HG02970 (cell line): Measurements from ENCODE around the gene GCGR.

Source experiments
- ATAC-seq: cut with Tn5 transposase; IDR thresholded peaks from one replicate; pipeline ENCODE4 v1.9.1; 2021; ENCODE audit warnings: mild to moderate bottlenecking, moderate library complexity, moderate number of reproducible peaks; ENCODE audit not compliant: unreplicated experiment, low FRiP score

GCGR gene

DNA sequence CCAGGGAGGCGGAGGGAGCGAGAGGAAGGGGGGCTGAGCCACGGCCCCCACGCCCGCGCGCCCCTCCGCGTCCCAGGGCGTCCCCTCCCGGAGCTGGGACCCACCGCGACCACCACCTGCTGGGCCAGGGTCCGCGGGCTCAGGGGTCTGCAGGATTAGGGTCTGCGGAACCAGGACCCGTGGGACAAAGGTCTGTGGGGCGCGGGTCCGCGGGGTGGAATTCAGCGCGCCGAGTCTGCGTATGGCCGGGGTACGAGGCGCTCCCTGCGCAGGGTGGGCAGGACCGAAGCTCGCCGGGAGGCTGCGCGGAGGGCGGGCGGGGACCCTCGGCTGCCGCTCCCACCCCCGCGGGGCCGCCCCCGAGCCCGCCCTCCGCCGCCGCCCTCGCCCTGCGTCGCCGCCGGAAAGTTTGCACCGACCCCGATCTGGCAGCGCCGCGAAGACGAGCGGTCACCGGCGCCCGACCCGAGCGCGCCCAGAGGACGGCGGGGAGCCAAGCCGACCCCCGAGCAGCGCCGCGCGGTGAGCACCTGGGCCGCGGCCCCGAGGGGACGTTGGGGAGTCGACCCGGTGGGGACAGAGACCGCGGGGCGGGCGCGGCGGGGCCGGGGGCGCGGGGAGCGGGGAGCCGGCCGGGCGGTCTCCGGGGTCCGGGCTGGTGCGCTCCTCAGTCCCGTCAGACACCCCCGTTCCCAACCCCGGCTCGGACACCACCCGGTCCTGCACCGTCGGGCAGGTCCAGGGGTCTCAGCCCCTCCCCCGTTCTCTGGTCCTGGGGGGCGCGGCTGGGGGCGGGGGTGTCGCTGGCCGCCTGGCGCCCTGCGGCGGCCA lies at the start of gene GCGR:
GCGR (plus strand) TSS at position 423 of the 831 bp plus-strand sequence. CDS start 4,869 bp downstream, outside the sequence.
- ATAC-seq: no peak

DNA sequence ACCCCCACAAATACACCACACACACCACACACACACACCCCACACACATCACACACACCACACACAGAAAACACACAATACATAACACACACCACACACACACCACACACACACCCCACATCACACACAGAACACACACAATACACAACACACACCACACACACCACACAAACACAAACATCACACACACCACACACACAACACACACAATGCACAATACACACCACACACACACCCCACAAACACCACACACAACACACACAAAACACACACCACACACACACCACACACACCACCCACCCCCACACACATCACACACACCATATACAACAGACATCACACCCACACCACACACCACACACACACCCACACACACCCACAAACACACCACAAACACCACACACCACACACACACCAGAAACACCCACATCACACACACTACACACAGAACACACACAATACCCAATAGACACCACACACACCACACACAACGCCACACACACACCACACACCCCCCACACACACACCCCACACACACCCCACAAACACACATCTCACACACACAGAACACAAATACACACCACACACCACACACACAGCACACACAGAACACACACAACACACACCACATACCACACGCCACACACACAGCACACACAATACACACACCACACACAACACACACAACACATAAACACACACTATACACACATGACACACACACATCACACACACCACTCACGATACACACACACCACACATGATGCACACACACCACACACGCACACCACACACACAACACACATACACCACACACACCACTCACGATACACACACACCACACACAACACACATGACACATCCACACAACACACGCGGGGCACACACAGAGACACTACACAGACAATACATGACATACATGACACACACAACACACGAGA lies 11.0 kb upstream of the GCGR start:
- no peak for ATAC-seq

- no peak for ATAC-seq
Measured at GRCh38 chr17:81794074-81794476, 9.9 kb upstream of the GCGR start.

- no peak for ATAC-seq
Measured at GRCh38 chr17:81794509-81794908, 9.4 kb upstream of the GCGR start.

DNA sequence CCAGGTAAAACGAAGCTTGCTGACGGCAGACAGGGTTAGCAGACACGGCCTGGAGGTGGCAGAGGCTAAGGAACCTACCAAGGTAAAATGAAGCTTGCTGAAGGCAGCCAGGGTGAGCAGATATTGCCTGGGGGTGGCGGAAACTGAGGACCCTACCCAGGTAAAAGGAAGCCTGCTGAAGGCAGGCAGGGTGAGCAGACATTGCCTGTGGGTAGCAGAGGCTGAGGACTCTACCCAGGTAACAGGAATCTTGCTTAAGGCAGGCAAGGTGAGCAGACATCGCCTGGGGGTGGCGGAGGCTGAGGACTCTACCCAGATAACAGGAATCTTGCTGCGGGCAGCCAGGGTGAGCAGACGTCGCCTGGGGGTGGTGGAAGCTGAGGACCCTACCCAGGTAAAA lies 2.6 kb upstream of the GCGR start:
- no peak for ATAC-seq

- no peak for ATAC-seq
Measured at GRCh38 chr17:81802048-81802758, 1.7 kb upstream of the GCGR start.

DNA sequence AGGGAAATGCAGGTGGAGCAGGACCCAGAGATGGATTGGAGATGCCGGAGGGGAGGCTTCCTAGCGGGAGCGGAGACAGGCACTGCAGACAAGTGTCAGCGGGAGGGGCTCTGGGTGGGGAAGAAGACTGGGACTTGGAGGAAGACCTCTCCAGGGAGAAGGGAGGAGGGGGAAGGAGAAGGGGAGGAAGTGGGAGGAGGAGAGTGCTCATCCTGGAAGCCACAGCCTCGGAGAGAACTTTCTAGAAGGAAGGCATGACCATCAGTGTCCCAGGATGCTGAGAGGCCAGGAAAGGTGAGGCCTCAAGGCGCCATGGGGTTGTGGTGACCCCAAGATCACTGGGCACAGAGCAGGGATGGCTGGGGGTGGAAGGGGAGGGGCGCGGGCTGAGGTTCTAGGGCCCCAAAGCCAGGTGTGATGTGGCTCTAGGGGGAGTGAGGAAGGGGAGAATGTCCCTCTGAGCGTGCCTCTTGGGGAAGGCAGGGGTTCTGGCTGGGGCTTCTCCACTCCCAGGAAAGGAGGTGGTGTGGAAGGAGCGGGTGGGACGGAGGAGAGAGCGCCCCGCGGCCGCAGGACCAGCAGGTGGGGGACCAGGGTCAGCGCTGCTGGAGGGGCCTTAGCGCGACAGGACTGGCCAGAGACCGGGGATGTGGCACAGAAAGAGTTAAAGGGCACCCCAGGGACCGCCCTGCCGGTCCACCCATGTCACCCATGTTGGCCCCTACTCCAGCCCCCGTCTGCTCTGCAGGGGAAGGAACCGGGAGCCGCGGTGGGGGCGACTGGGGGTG lies 900 bp upstream of the GCGR start:
- no peak for ATAC-seq

DNA sequence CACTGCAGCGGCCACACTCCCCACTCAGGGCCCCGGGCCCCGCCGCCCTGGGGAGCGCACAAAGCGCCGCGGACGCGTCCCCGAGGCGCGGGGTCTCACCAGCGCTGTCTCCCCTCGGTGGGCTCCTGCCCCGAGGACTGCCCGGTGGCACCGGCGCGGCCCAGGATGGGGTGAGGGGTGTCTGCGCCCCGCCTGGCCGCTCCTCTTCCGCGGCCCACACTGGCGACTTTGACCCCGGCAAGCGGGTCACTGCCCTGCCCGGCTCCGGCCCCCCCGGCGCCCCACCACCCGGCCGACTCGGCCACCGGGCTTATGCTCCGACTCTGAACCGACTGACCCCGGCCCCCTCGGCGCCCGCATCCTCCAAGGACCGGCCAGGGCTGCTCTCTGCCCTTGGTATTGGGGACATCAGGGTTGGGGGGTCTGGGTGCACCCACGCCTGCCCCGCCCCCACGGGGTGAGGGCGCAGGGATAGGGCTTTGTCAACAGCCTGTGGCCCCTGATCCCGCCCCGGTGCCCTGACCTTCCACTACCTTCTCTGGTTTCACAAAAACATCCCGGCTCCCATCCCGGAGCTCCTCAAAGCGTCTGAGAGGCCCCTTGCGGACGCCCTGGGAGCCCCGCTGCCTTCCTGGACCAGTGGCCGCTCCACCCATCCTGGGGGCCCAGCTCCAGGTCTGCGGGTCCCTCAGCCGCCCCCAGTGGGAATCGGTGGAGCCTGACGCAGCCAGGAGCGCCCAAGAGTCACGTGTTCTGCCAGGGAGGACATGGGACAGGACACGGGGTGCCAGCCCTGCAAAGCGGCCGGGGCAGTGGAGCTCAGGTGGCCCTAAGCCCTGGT lies 829 bp downstream of the GCGR start:
- no peak for ATAC-seq

- ATAC-seq: no peak
Measured at GRCh38 chr17:81805707-81806460, 1.9 kb downstream of the GCGR start.

GRCh38 chr17:81806461-81807209 lies 2.7 kb downstream of the GCGR start:
- ATAC-seq: no peak

GRCh38 chr17:81807210-81807719 lies 3.3 kb downstream of the GCGR start:
- ATAC-seq: no peak

DNA sequence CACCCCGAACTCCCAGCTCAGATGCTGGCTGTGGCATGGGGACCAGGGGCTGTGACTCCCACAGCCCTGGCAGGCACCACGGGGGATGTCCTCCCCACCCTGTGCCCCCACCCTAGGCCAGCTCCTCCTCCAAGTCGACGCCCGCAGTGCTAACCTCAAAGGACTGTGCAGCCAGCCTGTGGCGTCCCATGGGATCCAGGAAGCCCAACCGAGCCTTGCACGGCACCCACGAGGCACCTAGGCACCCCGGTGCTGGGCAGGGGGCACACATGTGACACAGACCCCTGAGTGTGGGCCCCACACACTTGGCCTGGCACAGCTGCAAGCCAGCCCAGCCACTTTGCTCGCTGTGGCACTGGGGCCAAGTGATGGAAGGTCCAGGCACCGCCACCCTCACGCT lies 3.9 kb downstream of the GCGR start:
- ATAC-seq: no peak

DNA sequence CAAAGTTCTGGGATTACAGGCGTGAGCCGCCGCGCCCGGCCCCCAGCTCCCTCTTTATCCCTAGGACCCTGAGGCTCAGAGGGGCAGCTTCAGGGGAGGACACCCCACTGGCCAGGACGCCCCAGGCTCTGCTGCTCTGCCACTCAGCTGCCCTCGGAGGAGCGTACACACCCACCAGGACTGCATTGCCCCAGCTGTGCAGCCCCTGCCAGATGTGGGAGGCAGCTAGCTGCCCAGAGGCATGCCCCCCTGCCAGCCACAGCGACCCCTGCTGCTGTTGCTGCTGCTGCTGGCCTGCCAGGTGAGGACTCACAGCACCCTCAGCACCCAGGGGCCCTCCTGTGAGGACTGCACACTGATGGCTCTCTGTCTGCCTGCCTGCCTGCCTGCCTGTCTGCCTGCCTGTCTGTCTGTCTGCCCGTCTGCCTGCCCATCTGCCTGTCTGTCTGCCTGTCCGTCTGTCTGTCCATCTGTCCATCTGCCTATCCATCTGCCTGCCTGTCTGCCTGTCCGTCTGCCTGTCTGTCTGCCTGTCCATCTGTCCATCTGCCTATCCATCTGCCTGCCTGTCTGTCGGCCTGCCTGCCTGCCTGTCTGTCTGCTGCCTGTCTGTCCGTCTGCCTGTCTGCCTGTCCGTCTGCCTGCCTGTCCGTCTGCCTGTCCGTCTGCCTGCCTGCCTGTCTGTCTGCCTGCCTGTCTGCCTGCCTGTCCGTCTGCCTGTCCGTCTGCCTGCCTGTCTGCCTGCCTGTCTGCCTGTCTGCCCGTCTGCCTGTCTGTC lies 5.0 kb downstream of the GCGR start:
- ATAC-seq: no peak

DNA sequence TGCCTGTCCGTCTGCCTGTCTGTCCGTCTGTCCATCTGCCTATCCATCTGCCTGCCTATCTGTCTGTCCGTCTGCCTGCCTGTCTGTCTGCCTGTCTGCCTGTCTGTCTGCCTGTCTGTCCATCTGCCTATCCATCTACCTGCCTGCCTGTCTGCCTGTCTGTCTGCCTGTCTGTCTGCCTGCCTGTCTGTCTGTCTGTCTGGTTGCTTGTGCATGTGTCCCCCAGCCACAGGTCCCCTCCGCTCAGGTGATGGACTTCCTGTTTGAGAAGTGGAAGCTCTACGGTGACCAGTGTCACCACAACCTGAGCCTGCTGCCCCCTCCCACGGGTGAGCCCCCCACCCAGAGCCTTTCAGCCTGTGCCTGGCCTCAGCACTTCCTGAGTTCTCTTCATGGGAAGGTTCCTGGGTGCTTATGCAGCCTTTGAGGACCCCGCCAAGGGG lies 5.6 kb downstream of the GCGR start:
- ATAC-seq: no peak

- ATAC-seq: no peak
Measured at GRCh38 chr17:81810476-81810875, 6.5 kb downstream of the GCGR start.

DNA sequence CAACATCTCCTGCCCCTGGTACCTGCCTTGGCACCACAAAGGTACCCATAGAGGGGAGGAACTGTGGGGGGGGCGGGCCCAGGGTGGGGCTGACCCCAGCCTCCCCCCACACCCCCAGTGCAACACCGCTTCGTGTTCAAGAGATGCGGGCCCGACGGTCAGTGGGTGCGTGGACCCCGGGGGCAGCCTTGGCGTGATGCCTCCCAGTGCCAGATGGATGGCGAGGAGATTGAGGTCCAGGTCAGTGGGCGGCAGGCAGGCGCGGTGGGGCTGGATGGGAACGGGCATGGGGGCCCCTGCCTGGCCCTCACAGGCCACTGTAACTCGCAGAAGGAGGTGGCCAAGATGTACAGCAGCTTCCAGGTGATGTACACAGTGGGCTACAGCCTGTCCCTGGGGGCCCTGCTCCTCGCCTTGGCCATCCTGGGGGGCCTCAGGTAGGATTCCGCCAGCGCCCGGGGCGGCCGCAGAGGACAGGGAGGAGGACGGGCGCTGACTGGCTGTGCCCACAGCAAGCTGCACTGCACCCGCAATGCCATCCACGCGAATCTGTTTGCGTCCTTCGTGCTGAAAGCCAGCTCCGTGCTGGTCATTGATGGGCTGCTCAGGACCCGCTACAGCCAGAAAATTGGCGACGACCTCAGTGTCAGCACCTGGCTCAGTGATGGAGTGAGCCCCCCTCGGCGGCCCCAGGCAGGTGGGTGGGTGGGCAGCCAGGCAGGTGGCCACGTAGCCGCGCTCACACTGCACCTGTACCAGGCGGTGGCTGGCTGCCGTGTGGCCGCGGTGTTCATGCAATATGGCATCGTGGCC lies 7.1 kb downstream of the GCGR start:
- ATAC-seq: no peak
